Muscle of arm (tissue), 12 donors: Measurements from ENCODE around the gene RBPJL. TPM values are rescaled to one million over a fixed set of nuclear protein-coding genes. Genes with fewer than 3 reads are reported as not detected.

Source experiments
- DNase-seq: peaks from one replicate; pipeline ENCODE4 v3.0.0-alpha.2; 2013
- polyA plus RNA-seq, 12 donors: library from polyadenylated mRNA; unstranded; fragments of 120-200 nt; gene quantifications; one replicate each; pipeline ENCODE4 v1.2.1, GENCODE V29; 2013; ENCODE audit not compliant: insufficient read length in 12 of 12

Gene RBPJL
- polyA plus RNA-seq, 12 donors, result not detected

DNA sequence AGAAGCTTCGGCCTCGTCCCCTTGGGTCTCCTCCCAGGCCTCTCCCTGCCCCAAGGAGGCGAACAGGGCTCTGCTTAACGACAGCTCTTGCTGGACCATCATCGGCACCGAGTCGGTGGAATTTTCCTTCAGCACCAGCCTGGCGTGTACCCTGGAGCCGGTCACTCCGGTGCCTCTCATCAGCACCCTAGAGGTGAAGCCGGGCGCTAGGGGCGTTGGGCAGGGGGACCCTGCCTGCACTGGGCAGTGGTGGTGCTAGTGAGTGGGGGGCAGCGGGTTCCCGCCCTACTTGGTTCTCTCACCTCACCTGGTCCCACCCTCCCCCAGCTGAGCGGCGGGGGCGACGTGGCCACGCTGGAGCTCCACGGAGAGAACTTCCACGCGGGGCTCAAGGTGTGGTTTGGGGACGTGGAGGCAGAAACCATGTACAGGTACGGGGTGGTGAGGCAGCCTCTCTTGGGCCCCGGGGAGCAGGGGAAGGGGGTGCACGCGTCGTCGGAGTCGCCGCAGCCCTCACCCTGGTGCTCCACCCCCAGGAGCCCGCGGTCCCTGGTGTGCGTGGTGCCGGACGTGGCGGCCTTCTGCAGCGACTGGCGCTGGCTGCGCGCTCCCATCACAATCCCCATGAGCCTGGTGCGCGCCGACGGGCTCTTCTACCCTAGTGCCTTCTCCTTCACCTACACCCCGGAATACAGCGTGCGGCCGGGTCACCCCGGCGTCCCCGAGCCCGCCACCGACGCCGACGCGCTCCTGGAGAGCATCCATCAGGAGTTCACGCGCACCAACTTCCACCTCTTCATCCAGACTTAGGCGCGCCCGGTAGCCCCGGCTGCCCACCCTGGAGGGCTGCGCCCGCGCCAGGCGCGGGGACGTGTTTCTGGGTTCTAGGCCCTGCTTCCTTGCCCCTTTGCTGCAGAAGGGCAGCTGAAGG, 9.8 kb downstream of the RBPJL start:
- no peak for DNase-seq

DNA sequence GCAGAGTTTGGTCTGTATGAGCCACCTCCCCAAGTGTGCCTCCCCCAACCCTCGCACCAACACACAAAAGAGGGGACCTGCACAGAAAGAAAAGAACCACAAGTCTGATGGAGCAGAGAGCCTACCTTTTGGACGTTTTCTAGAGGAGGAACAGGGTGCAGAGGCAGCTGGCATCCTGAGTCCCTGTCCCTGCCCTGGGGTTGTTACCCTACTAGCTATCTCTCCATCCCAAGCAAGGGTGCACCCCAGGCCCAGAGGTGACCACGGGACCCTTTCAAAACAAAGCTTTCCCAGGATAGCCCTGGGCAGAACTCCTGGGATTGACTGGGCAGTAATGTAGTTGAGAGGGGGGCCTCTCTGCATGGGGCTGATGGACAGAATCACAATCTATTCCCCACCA, 11.2 kb downstream of the RBPJL start:
- no peak for DNase-seq

DNA sequence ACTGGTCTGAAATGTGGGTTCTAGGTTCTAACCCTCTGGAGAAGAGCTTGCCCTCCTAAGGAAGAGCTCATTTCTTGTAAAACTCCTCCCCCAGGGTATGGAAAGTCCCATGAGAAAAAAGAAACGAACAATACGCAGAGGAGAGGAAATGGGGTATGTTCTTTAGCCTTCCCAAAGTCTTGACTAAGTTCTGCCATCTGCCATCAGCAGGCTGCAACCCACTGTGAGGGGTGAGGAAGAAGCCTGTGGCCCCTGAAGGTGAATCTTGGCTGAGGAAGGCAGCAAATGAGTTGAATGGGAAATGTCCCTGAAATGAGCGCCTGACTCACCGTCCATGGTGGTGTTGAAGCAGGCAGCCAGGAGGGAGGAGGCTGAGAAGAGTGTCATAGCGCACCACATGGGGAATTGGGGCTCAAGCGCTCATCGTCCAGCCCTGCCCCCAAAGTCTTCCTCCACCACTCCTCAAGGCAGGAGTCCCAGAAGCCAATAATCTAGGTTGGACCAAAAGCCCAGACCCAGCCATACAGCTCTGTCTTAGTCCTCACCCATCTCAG, 11.8 kb downstream of the RBPJL start:
- no peak for DNase-seq

DNA sequence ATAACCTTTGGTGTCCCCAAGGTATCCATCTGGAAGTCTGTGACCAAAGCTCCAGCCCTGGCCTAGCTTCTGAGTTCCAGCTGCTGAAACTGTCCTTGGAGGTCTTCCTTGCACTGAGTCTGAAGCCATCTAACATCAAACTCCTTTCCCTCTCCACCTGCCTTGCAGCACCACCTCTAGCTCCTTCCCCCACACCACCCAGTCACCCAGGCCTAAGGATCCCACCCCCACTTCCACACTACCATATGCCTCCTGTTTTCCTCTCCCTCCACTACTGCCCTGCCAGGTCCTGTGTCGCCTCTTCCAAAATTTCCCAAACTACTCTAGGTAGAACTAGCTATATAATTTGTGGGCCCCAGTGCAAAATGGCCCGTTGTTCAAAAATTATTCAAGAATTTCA, 12.3 kb downstream of the RBPJL start:
- no peak for DNase-seq

DNA sequence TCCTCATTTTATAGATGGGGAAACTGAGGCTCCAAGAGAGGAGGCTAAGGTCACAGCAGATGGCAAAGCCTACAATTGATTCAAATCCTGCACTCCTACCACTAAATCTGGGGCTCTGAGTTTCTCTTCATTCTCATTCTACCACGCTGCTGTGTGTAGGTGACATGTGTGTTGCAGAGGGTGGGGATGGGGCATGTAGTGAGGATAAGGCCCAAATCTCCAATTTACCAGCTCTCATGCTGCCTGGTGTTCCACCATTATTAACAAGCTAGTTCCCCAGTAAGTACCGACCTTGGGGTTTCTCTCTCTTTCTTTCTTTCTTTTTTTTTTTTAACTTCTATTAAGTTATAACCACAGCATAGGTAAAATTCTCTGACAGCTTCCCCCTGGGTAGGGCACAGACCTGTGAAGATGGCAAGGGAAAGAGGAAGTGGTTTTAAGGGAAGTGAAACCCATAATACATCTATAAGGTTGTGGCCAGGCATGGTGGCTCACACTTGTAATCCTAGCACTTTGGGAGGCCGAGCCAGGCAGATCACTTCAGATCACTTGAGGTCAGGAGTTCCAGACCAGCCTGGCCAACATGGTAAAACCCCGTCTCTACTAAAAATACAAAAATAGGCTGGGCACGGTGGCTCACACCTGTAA, 14.4 kb downstream of the RBPJL start:
- no peak for DNase-seq

DNA sequence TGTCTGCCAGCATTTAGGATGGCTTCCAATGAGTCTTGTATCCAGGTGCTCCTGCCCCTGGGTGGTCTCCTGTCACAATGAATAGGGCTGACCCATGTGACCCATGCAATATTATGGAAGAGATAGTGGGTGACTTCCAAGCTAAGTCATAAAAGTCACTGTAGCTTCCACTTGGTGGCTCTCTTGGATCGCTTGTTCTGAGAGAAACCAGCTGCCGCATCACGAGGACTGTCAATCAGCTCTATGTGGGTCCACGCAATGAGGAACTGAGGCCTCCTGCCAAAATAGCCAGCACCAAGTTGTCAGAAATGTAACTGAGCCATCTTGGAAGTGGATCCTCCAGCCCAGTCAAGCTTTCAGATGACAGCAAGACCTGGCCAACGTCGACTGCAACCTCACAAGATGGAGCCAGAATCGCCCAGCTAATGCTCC, 16.3 kb downstream of the RBPJL start:
- no peak for DNase-seq

DNA sequence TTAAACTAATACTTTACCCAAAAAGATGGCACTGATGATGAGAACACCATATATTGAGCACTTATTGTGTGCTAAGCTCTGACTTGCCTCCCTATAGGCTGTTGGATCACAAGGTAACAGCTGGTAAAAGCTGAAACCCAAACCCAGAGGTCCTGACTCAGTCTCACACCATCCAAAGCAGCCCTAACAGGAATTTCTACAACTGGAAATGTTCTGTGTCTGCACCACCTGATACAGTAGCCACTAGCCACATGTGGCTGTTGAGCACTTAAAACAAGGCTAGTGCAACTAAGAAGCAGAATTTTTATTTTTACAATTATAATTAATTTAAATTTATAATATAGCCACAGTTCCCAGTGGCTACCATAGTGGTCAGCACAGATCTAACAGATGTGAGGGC, 17.1 kb downstream of the RBPJL start:
- no peak for DNase-seq

DNA sequence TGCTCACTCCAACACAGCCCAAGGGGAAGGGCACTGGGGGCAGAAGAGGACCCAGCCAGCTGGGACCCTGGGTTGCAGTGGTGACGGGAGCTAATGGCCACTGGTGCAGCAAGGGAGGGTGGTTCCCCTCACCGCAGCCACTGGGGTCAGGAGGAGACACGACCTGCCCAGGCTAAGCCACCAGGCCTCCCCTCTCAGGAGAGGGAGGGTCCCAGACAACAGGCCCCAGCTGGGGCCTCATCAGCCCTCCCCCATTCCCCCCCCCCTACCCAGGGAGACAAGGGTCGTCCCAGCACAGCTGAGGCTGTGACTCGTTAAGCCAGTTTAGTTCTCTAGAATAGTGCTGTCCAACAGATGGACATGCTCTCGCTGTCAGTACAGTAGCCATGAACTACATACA, 18.7 kb downstream of the RBPJL start:
- DNase-seq, result no peak

DNA sequence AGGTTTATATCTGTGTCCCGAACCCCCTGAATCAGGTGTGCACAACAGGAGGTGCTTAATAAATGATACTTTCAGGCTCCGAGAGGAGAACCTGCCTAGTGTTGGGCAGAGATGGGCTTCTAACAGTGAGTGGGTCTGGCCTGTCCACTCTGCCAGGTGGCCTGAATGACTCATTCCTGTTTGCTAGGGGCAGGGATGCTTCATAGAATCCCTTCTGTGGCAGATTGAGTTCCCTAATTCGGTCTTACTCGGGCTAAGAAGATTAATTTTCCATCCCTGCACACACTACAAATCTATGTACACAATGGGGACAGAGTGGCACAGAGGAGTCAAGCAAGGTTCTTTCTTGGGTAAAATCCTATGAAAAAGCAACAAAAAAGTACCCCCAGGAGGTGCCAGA, 21.8 kb downstream of the RBPJL start:
- DNase-seq, result no peak

DNA sequence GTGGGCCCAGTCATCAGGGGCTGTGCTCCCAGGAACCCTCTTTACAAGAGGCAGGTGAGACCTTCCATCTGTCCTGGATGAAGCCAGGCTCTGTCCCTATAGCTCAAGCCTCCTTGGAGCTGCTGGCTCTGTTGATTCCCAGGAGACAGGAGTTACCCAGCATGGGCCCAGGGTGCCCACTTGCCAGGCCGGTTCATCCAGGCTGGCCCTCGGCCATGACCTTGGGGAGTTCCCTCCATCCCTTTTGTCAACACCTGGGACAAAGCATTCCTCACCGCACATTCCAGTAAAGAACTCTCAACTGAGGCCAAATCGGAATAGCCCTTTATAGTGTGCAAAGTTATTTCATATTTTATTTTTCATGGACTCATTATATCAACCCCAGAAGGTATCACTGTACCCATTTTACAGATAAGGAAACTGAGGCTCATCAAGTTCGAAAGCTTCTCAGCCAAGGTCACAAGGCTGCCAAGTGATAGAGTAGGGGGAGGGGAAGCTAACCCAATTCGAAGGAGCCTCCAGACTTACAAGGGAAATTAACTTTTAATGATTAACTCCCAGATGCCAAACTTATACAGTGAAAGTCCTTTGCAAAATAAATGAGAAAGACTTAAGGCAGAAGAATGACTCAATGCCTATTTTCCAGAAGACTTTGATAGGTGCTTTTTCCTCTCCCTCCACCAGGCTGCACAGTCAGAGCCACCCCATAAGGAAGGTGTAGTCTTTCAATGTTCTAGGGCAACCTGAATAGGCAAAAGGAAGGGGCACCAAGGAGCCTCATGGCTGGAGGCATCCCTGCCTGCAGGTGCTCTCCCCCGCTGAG, 23.1 kb downstream of the RBPJL start:
- DNase-seq, result no peak

DNA sequence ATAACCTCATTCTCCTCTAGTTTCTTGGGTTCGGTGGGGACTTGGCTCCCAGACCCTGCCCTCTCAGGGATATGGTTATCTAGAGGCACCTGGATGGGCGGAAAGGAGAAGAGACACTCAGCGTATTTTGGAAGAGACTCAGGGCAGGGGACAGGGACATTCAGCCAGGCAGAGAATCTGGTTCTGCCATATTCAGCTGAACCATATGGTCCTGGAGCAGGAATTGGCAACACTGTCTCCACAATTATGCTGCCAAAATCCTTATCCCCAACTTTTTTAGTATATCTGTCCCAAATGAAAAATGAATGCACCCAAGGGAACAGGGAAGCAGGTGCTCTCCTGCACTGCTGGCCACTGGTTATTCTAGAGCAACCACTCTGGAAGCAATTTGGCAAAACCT, 23.8 kb downstream of the RBPJL start:
- no peak for DNase-seq

DNA sequence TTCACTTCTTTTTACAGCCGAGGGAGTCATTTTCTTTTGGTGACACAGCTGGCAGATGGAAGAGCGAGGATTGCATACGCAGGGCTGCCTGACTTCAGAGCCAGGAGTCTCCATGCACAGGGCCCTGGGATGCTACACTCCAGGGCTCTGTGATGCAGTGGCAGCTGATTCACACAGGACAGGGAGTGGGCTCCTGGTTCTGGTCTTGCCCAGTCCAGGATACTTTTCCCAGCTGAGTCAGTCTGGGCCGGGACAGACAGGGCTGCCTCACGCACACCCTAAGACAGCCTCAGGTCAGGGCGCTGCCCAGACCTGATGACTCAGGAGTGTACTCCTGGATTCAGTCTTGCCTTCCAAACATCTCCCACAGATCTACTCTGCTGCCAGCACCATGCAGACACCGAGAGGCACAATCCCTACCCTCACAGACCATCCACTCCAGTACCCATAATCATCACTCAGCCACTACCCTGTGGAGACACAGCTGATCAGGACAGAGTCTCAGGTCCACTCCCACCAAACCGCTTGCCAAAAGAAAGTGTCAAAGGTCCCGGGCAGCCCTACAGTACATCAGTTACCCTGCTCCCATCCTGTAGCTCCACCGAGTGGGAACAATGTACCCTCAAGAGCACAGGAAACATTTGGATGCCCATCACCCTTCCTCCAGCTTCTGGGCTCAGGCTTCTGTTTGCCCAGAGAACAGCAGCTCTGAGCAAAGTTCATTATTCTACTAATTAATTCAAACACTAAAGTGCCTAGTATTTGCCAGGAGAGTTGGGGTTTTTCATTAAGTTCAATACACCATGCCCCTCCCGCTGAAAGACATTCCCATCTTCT, 30.1 kb downstream of the RBPJL start:
- DNase-seq, result no peak

DNA sequence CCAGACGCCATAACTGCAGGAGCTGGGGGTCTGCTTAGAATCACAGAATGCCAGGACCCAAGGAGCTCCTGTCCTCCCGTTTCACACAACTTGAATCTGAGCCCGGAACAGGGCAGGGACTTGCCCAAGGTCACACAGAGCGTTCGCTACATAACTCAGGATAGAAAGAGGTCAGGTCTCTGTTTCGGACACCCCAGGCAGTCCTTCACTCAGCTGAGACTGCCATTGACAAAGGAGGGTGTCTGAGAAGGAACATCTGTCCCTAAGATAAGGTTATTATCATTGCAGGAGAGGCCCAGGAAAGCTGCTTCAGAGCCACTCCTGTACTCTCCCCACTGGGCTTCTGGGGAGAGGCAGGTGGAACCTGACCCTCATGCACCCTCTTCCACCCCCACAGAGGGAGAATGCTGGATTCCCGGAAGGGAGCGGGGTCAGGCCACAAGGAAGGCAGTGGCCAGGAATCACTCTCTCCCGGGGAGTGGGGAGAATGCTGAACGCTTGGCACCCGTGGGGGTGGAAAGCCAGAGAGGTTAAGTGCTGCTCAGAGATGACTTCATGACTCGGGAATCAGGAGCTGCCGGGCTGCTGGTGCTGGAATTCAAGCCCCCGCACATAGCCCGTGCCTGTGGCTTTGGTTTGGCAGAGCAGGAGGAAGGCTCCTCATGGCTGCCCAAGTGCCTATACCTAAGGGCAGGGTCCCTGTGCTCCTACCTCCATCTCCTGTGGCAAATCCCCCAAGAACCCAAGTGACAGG, 30.9 kb downstream of the RBPJL start:
- no peak for DNase-seq

DNA sequence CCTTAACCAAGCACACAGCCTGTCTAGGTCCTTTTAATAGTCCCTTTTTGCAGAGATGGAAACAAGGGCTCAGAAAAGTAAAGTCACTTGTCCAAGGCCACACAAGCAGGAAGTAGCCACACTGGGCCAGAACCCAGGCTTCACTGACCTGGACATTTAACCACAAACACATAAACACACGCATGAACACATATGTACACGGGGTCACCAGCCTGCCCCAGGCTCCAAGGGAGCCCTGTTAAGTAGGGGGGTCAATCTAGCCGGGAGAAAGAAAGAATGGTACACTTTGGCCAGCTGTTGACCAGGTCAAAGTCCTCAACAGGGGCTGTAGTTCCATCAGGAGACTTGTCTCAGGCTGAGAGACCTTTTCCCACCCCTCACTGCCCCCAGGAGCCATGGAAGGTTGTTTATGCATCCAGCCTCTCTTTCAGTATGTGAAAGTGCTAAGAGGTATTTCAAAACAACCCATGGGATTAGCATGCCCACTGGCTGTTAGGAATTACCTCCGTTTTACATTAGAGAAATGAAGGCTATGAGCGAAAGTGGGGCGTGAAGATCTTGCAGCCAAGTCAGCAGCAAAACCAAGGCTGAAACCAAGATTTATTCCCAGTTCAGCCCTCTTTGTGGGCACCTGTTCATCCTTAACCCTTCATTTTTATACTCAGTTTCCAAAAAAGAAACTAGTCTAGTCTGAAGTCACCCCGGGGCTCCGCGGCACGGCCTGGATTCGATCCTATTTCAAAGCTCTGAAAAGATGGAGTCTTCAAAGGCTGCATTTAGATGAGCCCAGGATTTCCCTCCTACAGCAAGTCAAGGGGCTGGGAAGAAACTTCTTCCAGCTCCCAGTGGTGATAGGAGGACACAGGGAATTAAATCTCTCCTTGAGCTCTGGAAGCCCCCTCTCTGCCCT, 31.7 kb downstream of the RBPJL start:
- DNase-seq, result no peak

DNA sequence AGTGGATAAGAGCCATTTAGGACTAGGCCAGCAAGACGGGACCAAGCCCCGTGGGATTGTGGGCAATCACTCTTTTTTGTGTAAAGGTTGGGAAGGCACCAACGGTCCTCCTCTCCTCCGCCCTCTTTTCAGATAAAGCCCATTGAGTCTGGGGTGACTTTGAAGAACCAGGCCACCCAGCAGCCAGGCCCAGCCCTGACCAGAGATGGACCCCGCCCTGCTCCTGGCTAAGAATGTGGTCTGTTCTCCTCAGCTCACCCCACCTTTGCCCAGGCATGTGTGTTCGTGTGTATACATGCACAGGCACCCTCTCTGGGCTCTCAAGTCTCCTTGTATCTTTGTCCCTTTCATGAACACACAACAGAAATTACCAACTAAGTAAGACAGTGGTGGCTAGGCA, 32.4 kb downstream of the RBPJL start:
- DNase-seq, result no peak

DNA sequence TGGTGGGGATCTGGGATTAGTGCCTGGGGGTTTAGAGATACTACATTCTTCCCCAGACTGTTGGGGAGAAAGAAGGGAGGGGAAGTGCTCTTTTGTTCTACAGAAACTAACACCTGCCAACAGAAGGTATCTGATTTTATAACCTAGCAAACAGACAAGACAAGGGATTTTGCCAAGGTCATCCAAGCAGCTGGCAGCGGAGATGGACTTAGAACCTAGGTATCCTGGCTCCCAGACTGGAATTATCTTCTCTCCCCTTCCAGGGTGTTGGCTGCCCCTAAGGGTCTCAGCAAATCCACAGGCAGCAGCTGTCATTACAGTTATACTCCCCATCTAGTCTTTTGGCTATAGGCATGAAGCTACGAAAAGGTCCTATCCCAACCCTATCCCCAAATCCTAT, 33.2 kb downstream of the RBPJL start:
- no peak for DNase-seq

DNA sequence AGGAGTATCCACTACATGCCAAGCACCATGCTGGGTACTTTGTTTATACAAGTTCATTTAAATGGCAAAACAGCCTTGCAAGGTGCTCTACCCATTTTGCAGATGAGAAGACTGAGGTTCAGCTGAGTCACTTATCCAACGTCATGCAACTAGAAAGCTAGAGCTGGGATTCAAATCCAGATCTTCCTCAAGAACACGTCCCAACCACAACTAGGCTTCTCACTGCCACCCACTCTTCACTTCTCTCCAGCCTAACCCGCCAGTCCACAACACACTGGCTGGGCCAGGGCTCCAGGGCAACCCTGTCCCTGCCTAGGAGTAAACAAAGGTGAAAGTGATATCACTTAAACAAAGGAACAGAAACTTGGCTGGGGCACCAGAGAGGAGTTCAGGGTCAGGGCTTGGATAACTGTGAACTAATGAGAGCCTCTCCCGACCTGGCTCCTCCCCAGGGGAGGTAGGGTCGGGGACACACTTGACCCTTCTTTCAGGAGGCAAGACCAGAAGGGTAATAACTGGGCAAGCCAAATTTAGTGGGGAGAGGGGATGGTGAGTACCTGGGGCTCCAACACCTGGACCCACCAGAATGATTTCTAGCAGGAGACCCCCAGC, 33.7 kb downstream of the RBPJL start:
- DNase-seq, result no peak

DNA sequence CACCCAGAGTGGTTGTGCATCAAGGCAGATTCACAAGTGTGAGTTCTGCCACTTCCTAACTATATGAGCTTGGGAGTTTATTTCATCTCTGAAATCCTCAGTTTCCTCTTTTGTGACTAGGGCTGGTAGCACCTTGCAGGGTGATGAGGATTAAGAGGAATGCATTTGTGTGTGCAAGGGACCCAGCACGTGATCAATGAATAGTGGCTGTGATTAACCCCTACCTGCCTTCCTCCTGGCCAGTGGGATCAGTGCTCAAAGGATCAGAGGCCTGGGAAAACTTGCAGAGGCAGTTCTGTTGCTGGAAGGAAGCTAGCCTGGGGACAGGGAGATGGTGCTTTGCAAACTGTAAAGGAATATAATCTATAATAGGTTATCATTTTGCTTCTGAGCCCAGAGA, 34.3 kb downstream of the RBPJL start:
- no peak for DNase-seq

DNA sequence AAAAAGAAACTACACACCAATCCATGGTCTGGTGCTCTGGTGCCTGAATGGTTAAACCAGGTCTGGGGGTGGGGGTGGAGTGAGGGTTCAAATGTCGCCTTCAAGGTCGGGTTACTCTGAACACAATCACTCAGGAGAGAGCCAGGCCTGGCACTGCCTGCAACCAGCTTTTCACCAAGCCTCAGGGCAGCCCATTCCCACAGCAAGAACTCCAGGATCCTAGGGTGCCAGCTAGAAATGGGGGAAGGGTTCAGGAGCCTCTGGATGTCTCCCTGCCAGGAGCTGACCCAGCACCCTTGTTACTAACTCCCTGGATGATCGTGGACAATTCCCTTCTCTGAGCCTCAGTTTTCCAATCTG, 34.9 kb downstream of the RBPJL start:
- DNase-seq, result no peak
